ENCODE results near the gene GLG1. TPM values are rescaled to one million over a fixed set of nuclear protein-coding genes. Genes with fewer than 3 reads are reported as not detected.

Gene GLG1
- total RNA-seq, 1 experiment from 2014 or later = 117 TPM

GRCh38 chr16:74562117-74562516 lies 44.8 kb downstream of the GLG1 start:
- Histone ChIP-seq H3K4me2 (no peak overlapping the region), H3K9me3 (ENCODE audit: insufficient read depth, low read depth) (no peaks in the 10 kb centered on the region), H3F3A (ENCODE audit: insufficient read depth, low read depth) (peaks cover 5% of the 10 kb centered on the region; the same call in 1 of the 2 replicates), H3K9me2 (ENCODE audit: insufficient read depth) (no peaks in the 10 kb centered on the region), H3K36me3 (ENCODE audit: low read depth) (no peaks in the 10 kb centered on the region), H3K4me3 (no peak overlapping the region), H4K20me1 (ENCODE audit: insufficient read depth) (no peaks in the 10 kb centered on the region), H2AFZ (no peak overlapping the region), H3K4me1 (replicated peaks; ENCODE audit: insufficient read depth) (peaks cover 8% of the 10 kb centered on the region; the same call in 1 of the 2 replicates), H3K27ac (no peak overlapping the region), H3K27me3 (ENCODE audit: insufficient read depth, low read depth) (no peaks in the 10 kb centered on the region), H3K79me2 (ENCODE audit: low read depth) (peaks cover 77% of the 10 kb centered on the region)
- CTCF ChIA-PET = no interaction called here
- POLR2A ChIA-PET (ENCODE audit: unreplicated experiment) = no interaction called here
- BruUV-seq (replicated peaks) = no TSS peak
- intact Hi-C loops (cut with micrococcal nuclease; ENCODE audit: unreplicated experiment) = no loop called here
- DNase-seq = no peak
- no peak for TF ChIP-seq EZH2 (IDR thresholded peaks at IDR 0.05; ENCODE audit: low read depth)
- no peak for TF ChIP-seq CTCF (conservative IDR thresholded peaks at IDR 0.05)

GRCh38 chr16:74561626-74562025 lies 45.3 kb downstream of the GLG1 start:
- H3K79me2 ChIP-seq (ENCODE audit: low read depth) = peaks cover 72% of the 10 kb centered on the region
- no peaks in the 10 kb centered on the region for H4K20me1 ChIP-seq (ENCODE audit: insufficient read depth)
- H3K27ac ChIP-seq = no peak overlapping the region
- peaks cover 5% of the 10 kb centered on the region; the same call in 1 of the 2 replicates for H3F3A ChIP-seq (ENCODE audit: insufficient read depth, low read depth)
- DNase-seq = no peak
- no peaks in the 10 kb centered on the region for H3K27me3 ChIP-seq (ENCODE audit: insufficient read depth, low read depth)
- ChIA-PET POLR2A (ENCODE audit: unreplicated experiment) (no interaction called here), CTCF (no interaction called here)
- intact Hi-C loops (cut with micrococcal nuclease; ENCODE audit: unreplicated experiment) = no loop called here
- no peak overlapping the region for H3K4me3 ChIP-seq
- H3K9me3 ChIP-seq (ENCODE audit: insufficient read depth, low read depth) = no peaks in the 10 kb centered on the region
- peaks cover 8% of the 10 kb centered on the region; the same call in 1 of the 2 replicates for H3K4me1 ChIP-seq (replicated peaks; ENCODE audit: insufficient read depth)
- H3K4me2 ChIP-seq = no peak overlapping the region
- no TSS peak for BruUV-seq (replicated peaks)
- H2AFZ ChIP-seq = no peak overlapping the region
- TF ChIP-seq CTCF (conservative IDR thresholded peaks at IDR 0.05) = no peak
- TF ChIP-seq EZH2 (IDR thresholded peaks at IDR 0.05; ENCODE audit: low read depth) = no peak
- no peaks in the 10 kb centered on the region for H3K9me2 ChIP-seq (ENCODE audit: insufficient read depth)
- no peaks in the 10 kb centered on the region for H3K36me3 ChIP-seq (ENCODE audit: low read depth)

GRCh38 chr16:74560912-74561311 lies 46.0 kb downstream of the GLG1 start:
- Histone ChIP-seq H3K36me3 (ENCODE audit: low read depth) (no peaks in the 10 kb centered on the region), H2AFZ (no peak overlapping the region), H4K20me1 (ENCODE audit: insufficient read depth) (no peaks in the 10 kb centered on the region; the same call in 1 of the 2 replicates), H3K9me2 (ENCODE audit: insufficient read depth) (no peaks in the 10 kb centered on the region), H3K79me2 (ENCODE audit: low read depth) (peaks cover 69% of the 10 kb centered on the region), H3F3A (ENCODE audit: insufficient read depth, low read depth) (peaks cover 5% of the 10 kb centered on the region; the same call in 1 of the 2 replicates), H3K27ac (no peak overlapping the region), H3K4me3 (no peak overlapping the region), H3K9me3 (ENCODE audit: insufficient read depth, low read depth) (no peaks in the 10 kb centered on the region), H3K4me2 (no peak overlapping the region), H3K4me1 (replicated peaks; ENCODE audit: insufficient read depth) (peaks cover 8% of the 10 kb centered on the region; the same call in 1 of the 2 replicates), H3K27me3 (ENCODE audit: insufficient read depth, low read depth) (no peaks in the 10 kb centered on the region)
- no peak for DNase-seq
- no peak for TF ChIP-seq CTCF (conservative IDR thresholded peaks at IDR 0.05)
- no peak for TF ChIP-seq EZH2 (IDR thresholded peaks at IDR 0.05; ENCODE audit: low read depth)
- CTCF ChIA-PET = no interaction called here
- intact Hi-C loops (cut with micrococcal nuclease; ENCODE audit: unreplicated experiment) = no loop called here
- no TSS peak for BruUV-seq (replicated peaks)
- POLR2A ChIA-PET (ENCODE audit: unreplicated experiment) = interaction anchor here (0.7 kb wide), 1 partner anchor 112 kb away, joined by 3 read pairs; no protein-coding TSS in a partner anchor

All from PC-9 (cell line).